ENCODE results near the gene ADAMTS6.
"Not testable (repeated sequence)": the region's sequence is repeated elsewhere in the genome, so short reads cannot be mapped to it uniquely, and the experiment has no call there.

ADAMTS6 gene

GRCh38 chr5:65366655-65367054, 115.1 kb downstream of the ADAMTS6 start:
- DNase-seq (ENCODE audit: low spot score) = no peak

- DNase-seq (ENCODE audit: low spot score) = no peak
Observed at GRCh38 chr5:65364907-65365306, 116.8 kb downstream of the ADAMTS6 start.

- no peak for DNase-seq (ENCODE audit: low spot score)
Observed at GRCh38 chr5:65363499-65363898, 118.2 kb downstream of the ADAMTS6 start.

- no peak for DNase-seq (ENCODE audit: low spot score)
Observed at GRCh38 chr5:65359981-65360380, 121.7 kb downstream of the ADAMTS6 start.

- DNase-seq (ENCODE audit: low spot score) = no peak
Observed at GRCh38 chr5:65359569-65359968, 122.2 kb downstream of the ADAMTS6 start.

GRCh38 chr5:65356274-65356673, 125.4 kb downstream of the ADAMTS6 start:
- DNase-seq (ENCODE audit: low spot score) = no peak

- DNase-seq (ENCODE audit: low spot score) = no peak
Observed at GRCh38 chr5:65355301-65355700, 126.4 kb downstream of the ADAMTS6 start.

GRCh38 chr5:65341835-65342234, 139.9 kb downstream of the ADAMTS6 start:
- no peak for DNase-seq (ENCODE audit: low spot score)

- DNase-seq (ENCODE audit: low spot score) = no peak
Observed at GRCh38 chr5:65338606-65339151, 143.0 kb downstream of the ADAMTS6 start.

GRCh38 chr5:65334077-65334476, 147.6 kb downstream of the ADAMTS6 start:
- no peak for DNase-seq (ENCODE audit: low spot score)

- DNase-seq (ENCODE audit: low spot score) = no peak
Observed at GRCh38 chr5:65332591-65332990, 149.1 kb downstream of the ADAMTS6 start.

GRCh38 chr5:65329266-65329665, 152.5 kb downstream of the ADAMTS6 start:
- DNase-seq (ENCODE audit: low spot score) = no peak

- no peak for DNase-seq (ENCODE audit: low spot score)
Observed at GRCh38 chr5:65327582-65327981, 154.1 kb downstream of the ADAMTS6 start.

GRCh38 chr5:65326922-65327321, 154.8 kb downstream of the ADAMTS6 start:
- peak; percentile 9 for DNase-seq (ENCODE audit: low spot score)

GRCh38 chr5:65324226-65324625, 157.5 kb downstream of the ADAMTS6 start:
- no peak for DNase-seq (ENCODE audit: low spot score)

GRCh38 chr5:65320704-65321103, 161.0 kb downstream of the ADAMTS6 start:
- DNase-seq (ENCODE audit: low spot score) = not testable (repeated sequence)

GRCh38 chr5:65320250-65320649, 161.5 kb downstream of the ADAMTS6 start:
- DNase-seq (ENCODE audit: low spot score) = no peak

GRCh38 chr5:65307931-65308330, 173.8 kb downstream of the ADAMTS6 start:
- DNase-seq (ENCODE audit: low spot score) = no peak

GRCh38 chr5:65307088-65307487, 174.6 kb downstream of the ADAMTS6 start:
- no peak for DNase-seq (ENCODE audit: low spot score)

GRCh38 chr5:65305913-65306312, 175.8 kb downstream of the ADAMTS6 start:
- DNase-seq (ENCODE audit: low spot score) = no peak

GRCh38 chr5:65299861-65300260, 181.9 kb downstream of the ADAMTS6 start:
- DNase-seq (ENCODE audit: low spot score) = no peak

- no peak for DNase-seq (ENCODE audit: low spot score)
Observed at GRCh38 chr5:65296067-65296466, 185.7 kb downstream of the ADAMTS6 start.

GRCh38 chr5:65292196-65292595, 189.5 kb downstream of the ADAMTS6 start:
- no peak for DNase-seq (ENCODE audit: low spot score)

GRCh38 chr5:65290677-65291076, 191.0 kb downstream of the ADAMTS6 start:
- peak; percentile 24 for DNase-seq (ENCODE audit: low spot score)

- no peak for DNase-seq (ENCODE audit: low spot score)
Observed at GRCh38 chr5:65288657-65289056, 193.1 kb downstream of the ADAMTS6 start.

Measured in AG20443 (cell line).